ENCODE results near the gene ERMARD.
"Not testable (repeated sequence)": the region's sequence is repeated elsewhere in the genome, so short reads cannot be mapped to it uniquely, and the experiment has no call there.

Gene ERMARD

DNA sequence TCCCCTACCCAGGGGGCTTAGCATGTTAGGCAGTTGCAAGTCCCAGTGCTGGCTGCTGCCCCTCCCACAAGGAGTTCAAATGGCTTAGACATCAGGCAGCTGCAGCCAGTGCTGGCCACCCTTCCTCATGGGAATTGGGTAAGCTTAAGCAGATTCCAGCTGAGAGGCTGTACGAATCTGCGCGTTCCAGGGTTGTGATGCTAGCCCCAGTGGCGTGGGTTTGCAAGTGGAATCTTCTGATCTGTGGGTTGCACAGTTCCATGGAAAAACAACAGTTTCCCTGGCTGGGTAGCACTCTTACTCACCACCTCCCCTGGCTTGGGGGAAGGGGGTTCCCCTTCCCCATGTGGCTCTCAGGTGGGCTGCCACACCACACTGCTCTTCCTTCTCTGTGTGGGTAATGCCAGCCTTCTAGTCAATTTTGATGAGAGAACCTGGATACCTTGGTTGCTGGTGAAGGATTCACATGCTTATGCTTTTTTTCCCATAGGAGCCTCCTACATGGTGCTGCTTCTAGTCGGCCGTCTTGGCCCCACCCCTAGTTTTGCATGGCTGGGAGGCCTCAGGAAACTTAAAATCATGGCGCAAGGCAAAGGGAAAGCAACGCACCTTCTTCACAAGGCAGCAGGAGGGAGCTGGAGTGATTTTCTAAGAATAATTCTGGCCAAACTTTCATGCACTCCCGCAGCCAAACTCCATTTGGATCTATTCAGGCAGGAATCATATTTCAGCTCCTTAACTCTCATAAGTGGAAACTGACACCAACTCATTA is 13.0 kb upstream of the ERMARD start:
- DNase-seq (ENCODE audit: low spot score), result no peak

DNA sequence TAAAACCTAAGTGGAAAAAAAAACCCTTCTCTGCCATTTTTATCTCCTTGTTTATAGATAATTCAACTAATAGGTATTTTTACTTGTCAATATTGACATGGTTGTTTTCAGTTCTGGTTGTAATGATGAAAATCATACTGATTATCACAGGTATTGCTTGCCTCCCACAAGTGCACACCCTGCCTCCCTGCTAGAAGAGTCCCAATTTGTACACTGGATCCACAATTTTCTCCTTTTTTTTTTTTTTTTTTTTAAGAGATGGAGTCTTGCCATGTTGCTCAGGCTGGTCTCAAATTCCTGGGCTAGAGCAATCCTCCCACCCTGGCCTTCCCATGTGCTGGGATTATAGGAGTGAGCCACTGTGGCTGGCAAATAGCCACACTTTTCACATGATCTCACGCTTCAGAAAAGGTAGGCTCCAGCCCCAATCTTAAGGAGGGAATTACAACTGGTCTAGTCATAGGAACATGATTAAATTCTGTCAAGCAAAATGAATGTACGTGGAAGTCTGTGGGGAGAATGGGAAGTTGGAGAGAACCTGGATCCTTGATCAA is 12.4 kb upstream of the ERMARD start:
- DNase-seq (ENCODE audit: low spot score), result no peak

DNA sequence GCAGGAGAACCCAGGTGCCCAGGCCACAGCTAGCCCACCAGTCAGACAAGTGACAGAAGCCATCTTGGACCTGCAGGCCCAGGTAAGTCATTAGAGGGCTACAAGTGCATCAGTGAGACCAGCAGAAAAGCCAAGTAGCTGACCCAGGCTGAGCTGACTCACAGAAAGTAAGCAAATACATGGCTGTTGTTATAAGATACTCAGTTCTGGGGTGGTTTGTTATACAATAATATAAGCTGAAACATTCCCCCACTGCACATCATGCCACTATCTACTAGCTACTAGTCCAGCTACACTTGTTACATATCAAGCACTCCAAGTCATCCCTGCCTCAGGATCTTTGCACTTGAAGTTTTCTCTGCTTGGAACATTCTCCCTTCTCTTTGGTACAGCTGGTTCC is 10.1 kb upstream of the ERMARD start:
- DNase-seq (ENCODE audit: low spot score), result no peak

DNA sequence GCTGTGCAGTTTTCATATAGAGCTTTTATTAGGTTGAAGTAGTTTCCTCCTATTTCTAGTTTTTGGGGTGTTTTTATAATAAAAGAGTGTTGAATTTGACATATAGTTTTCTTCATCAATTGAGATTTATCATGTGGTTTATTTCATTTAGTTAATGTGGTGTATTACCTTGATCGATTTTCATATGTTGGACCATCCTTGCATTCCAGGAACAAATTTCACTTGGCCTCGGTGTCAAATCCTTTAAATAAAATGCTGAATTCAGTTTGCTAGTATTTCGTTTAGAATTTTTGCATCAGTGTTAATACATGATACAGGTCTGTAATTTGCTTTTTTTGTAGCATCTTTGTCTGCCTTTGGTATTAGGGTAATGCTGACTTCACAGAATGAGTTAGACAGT is 6.0 kb upstream of the ERMARD start:
- no peak for DNase-seq (ENCODE audit: low spot score)

GRCh38 chr6:169746556-169746955 is 4.9 kb upstream of the ERMARD start:
- no peak for DNase-seq (ENCODE audit: low spot score)

DNA sequence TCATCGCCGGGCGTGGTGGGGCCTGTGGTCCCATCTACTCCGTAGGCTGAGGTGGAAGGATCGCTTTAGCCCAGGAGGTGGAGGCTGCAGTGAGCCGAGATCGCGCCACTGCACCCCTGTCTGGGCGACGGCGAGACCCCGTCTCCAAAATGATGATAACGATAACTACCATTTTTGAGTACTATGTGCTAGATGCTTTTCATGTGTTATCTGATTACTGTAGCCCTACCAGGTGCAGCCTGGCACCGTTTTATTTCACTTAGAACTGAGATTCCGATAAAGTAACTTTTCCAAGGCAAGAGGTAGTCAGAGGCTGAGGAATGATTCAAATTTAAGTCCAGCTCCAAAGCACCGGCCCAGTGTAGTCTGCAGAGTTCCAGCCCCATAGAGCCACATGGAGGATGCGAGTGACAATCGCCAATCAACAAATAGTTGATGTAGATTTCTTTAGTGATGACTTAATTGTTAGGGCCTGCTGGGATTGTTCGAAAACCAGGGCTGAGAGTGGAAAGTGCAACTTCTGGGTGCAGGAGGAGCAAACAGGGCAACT is 727 bp downstream of the ERMARD start:
- DNase-seq (ENCODE audit: low spot score), result no peak

DNA sequence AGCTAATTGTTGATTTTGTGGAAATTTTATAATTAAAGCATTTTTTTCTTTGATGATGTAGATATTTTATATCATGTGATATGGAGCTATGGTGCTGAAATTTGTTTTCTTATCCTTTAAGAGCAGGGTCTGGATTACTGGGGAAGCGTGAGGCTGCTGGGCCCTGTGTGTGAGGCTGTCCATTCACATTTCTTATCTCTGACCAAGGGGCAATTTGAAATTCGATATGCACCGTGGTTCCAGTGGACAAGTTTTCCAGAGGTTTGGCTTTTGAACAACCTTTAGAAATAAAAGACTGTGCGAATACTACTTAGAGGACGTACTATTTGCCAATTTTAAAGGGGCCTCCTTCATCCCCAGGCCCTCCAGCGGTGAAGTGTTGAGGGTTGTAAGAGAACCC is 3.7 kb downstream of the ERMARD start:
- no peak for DNase-seq (ENCODE audit: low spot score)

GRCh38 chr6:169763308-169763707 is 11.9 kb downstream of the ERMARD start:
- no peak for DNase-seq (ENCODE audit: low spot score)

DNA sequence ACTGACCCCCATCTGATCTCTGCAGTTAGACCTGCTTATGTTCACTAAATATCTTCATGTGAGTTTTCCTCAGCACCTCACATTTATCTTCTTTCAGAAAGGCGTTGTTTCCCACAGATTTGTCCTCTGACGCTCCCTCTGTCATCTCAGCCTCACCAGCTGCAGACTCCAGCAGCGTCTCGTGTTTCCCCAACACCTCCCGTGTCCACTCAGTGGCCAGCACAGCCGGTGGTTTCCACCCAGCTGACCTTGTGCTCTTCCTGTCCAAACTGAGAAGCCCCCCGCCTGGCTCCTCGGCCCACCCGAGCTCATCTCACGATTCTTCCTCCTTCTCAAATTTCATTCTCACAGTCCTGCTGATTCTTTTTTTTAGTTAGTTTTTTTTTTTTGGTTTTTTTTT is 12.5 kb downstream of the ERMARD start:
- DNase-seq (ENCODE audit: low spot score), result no peak

GRCh38 chr6:169765789-169766188 is 14.4 kb downstream of the ERMARD start:
- DNase-seq (ENCODE audit: low spot score), result not testable (repeated sequence)

- no peak for DNase-seq (ENCODE audit: low spot score)
Measured at GRCh38 chr6:169766232-169766631, 14.8 kb downstream of the ERMARD start.

DNA sequence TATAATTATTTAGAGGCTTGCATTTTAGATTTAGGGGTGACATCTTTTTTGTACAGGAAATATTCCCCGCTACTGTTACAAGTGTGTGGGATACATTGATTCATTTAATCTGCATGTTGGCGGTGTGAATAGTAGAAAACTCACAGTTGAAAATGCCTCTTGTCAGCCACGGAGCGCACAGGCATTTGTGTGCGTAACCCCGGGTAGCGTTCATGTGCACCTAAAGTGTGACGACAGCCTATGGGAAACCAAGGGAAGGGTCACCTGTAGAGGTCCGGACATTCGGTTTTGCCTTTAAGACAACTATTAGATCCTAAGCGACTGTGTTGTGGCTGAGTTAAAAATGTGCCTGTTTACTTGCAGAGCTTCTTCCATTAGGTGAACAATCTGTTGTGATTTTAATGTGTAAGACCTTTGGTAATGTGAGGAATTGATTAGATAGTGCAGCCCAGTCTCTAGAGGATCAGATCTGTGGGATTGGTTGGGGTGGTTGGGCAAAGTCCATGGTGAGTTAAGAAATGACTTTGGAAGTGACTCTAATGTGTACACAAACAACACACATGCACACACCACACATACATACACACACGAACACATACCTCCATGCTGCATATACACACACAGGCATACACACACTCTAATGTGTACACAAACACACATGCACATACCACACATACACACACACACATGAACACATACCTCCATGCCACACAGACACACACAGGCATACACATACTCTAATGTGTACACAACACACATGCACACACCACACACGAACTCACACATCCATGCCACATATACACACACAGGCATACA is 15.7 kb downstream of the ERMARD start:
- DNase-seq (ENCODE audit: low spot score), result no peak

GRCh38 chr6:169774347-169774746 is 22.9 kb downstream of the ERMARD start:
- DNase-seq (ENCODE audit: low spot score), result no peak

DNA sequence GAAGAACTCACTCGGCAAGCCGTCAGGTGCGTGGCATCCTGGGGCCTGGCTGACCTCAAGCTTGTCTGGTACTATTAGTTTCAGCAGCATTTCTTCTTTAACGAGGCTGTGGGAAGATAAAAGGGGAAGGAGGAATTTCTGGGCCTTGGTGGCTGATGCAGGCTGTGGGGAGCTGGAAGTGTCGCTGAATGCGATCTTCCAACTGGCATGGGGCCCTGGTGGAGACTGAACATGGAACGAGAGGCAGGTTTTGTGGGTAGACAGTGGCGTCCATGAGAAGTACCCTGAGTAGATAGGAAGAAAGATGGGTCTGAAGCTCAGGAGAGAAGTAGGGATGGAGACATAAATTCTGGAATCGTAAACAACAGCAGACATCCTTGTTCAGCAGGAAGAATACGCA is 23.9 kb downstream of the ERMARD start:
- DNase-seq (ENCODE audit: low spot score), result no peak

- DNase-seq (ENCODE audit: low spot score), result no peak
Measured at GRCh38 chr6:169776379-169776778, 25.0 kb downstream of the ERMARD start.

DNA sequence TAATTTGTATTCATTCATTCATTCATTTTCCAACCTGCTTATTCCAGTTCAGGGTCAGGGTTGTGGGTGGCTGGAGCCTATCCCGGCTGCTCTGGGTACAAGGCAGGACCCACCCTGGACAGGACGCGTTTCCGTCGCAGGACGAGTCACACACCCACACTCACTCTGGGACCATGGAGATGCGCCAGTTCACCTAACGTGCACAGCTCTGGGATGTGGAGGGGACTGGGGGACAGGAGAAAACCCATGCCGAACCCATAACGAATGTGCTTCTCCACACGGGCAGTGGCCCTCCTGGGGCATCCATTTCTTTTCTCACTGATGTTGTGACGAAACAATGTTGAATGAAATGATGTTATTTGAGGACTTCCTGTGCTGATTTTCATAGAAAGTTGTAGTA is 26.5 kb downstream of the ERMARD start:
- DNase-seq (ENCODE audit: low spot score), result no peak

DNA sequence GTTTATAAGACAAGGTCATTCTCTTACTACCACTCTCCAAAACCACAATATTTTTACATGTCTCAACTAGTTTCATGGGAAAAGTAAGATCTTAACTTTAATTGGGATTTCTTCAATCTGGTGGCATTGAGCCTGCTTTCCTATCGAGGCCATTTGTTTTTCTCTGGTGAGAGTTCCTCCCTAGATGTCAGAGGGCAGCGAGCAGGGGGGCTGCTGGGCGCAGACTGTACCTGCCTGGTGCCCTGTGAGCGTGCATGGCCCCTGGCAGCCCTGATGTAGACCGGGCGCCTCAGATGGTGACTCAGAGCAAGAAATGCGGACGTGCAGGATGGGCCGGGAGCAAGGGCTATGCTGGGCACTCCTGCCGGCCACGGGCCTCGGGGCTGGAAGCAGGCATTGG is 27.2 kb downstream of the ERMARD start:
- no peak for DNase-seq (ENCODE audit: low spot score)

GRCh38 chr6:169779092-169779815 is 27.8 kb downstream of the ERMARD start:
- no peak for DNase-seq (ENCODE audit: low spot score)

DNA sequence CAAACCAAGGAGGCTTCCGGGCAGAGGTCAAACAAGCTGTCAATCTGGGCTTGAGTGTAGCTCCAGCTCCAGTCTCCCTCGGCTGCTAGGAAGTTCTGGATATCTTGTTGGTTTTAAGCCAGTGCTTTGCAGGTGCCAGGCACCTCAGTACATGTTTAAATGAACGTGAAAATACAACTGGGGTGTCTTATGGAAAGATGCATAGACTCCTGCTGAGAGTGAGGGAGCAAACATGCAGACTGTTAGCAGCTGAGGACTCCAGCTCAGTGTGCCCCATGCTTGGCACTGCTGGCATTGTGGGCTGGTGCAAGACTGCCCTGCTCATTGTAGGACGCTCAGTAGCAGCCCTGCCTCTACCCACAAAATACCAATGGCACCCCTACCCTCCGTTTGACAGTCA is 28.5 kb downstream of the ERMARD start:
- DNase-seq (ENCODE audit: low spot score), result no peak

DNA sequence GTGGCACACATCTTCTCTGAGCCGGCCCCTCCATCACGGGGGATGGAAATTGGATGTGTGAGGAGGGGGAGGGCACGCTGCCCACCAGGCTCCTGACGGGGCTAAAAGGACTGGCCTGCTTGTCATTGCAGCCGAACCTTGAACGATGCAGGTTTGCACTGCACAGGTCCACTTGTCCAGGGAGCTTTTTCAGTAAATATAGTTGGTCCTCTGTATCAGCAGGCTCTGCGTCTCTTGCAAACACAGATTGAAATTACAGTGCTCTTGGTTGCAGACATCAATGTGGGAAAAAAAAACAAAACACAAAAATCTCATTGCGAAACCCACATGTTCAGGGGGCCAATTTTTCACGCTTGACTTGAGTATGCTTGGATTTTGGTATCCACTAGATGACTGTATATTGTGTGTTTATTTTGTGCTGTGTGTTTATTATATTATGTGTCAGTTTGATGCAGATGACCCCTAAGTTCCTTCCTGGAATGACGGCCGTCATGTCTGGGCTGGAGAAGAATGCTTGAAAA is 29.2 kb downstream of the ERMARD start:
- DNase-seq (ENCODE audit: low spot score), result no peak

DNA sequence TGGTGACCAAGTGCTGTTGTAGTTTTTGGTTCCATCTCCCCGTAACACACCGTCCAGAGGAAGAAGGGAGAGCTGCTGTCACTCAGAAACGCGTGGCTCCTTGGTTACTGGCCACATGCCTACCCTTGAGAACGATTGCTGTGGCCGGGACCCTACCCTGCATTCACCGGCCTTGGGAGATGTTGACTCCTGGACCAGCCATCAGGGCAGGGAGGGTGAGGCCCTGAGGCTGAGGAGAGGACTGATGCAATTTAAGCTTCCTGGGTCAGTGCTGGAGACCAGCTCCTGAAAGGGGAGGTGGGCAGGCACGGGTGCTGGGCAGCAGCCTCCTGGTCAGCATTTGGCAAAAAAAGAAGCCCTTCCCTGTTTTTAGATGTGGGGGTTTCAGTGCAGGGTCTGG is 31.5 kb downstream of the ERMARD start:
- no peak for DNase-seq (ENCODE audit: low spot score)

- no peak for DNase-seq (ENCODE audit: low spot score)
Measured at GRCh38 chr6:169783401-169783800, 32.0 kb downstream of the ERMARD start.

All from LoVo (cell line).